B cell (primary cell): ENCODE results near the gene ARHGAP31. TPM values are rescaled to one million over a fixed set of nuclear protein-coding genes. Genes with fewer than 3 reads are reported as not detected.

ENCODE experiments used
- ATAC-seq: fragments of 200-7000 bp; cut with Tn5 transposase; one replicate; pipeline ENCODE4 v1.10.0; 2021; ENCODE audit warnings: low read depth, mild to moderate bottlenecking, moderate number of reproducible peaks, moderate library complexity
- CTCF ChIA-PET: fragments of 350-600 bp; sonication (Branson Sonifier 250); formaldehyde crosslinking; loops from one replicate; lab custom pipeline; 2021; ENCODE audit warnings: antibody characterized with exemption, inconsistent platforms; lab: Charles Lee
- POLR2A ChIA-PET: fragments of 350-600 bp; sonication (Branson Sonifier 250); formaldehyde crosslinking; loops from one replicate; lab custom pipeline; 2021; ENCODE audit warnings: antibody characterized with exemption; lab: Charles Lee
- DNase-seq: peaks from one replicate; pipeline ENCODE4 v3.0.0; 2013
- H2AFZ ChIP-seq: 2 replicates; pipeline ENCODE4 v1.6.1; 2012; ENCODE audit warnings: mild to moderate bottlenecking, low read depth, low read length; ENCODE audit not compliant: insufficient read depth, poor library complexity, severe bottlenecking
- H3K27ac ChIP-seq, 2 donors: 1 replicate in 1 of 2; 2 replicates in 1 of 2; pipeline ENCODE4 v1.5.1; 2012 to 2013; ENCODE audit warnings: low read length in 2 of 2, mild to moderate bottlenecking in 2 of 2, moderate library complexity in 1 of 2
- H3K27me3 ChIP-seq, 4 experiments: fragments of 200-600 bp in 1 of 4; sonication (generic) in 1 of 4; replicated peaks in 1 of 4; 1 replicate in 2 of 4; 2 replicates in 2 of 4; pipeline versions ENCODE4 v1.6.1 to v1.7.0; 2013 to 2016; ENCODE audit warnings: low read length in 3 of 4, mild to moderate bottlenecking in 2 of 4, mixed read lengths in 1 of 4, moderate library complexity in 1 of 4; ENCODE audit not compliant: insufficient read depth in 4 of 4, control insufficient read depth in 3 of 4; ENCODE audit errors: control extremely low read depth in 1 of 4
- H3K36me3 ChIP-seq, 2 experiments: replicated peaks in 1 of 2; 1 replicate in 1 of 2; 2 replicates in 1 of 2; pipeline versions ENCODE4 v1.6.1 to v1.7.1; 2013; ENCODE audit warnings: low read length in 1 of 2; ENCODE audit not compliant: insufficient read depth in 2 of 2, control insufficient read depth in 1 of 2; ENCODE audit errors: control extremely low read depth in 1 of 2, extremely low read depth in 1 of 2
- H3K4me1 ChIP-seq, 2 donors: fragments of 200-600 bp in 1 of 2; sonication (generic) in 1 of 2; 1 replicate in 1 of 2; 2 replicates in 1 of 2; pipeline versions ENCODE4 v1.5.1 to v1.6.1; 2013 to 2017; ENCODE audit warnings: low read length in 2 of 2; ENCODE audit not compliant: control insufficient read depth in 2 of 2, insufficient read depth in 2 of 2
- H3K4me2 ChIP-seq: replicated peaks from 2 replicates; pipeline ENCODE3; 2012; ENCODE audit warnings: mild to moderate bottlenecking, low read depth, low read length; ENCODE audit not compliant: poor library complexity, severe bottlenecking
- H3K4me3 ChIP-seq, 5 experiments: fragments of 200-600 bp in 1 of 5; sonication (generic) in 1 of 5; 1 replicate in 3 of 5; 2 replicates in 2 of 5; pipeline versions ENCODE4 v1.5.1 to v1.7.0; 2011 to 2016; ENCODE audit warnings: low read length in 4 of 5, mild to moderate bottlenecking in 4 of 5, low read depth in 2 of 5, control low read depth in 1 of 5, moderate library complexity in 1 of 5; ENCODE audit not compliant: insufficient read depth in 1 of 5; ENCODE audit errors: control extremely low read depth in 1 of 5, extremely low read depth in 1 of 5
- H3K79me2 ChIP-seq: fragments of 200-600 bp; sonication (generic); one replicate; pipeline ENCODE4 v1.6.0; 2016; ENCODE audit warnings: low read length; ENCODE audit not compliant: control insufficient read depth, insufficient read depth
- H3K9ac ChIP-seq: fragments of 200-600 bp; sonication (generic); 2 replicates; pipeline ENCODE4 v1.6.1; 2017; ENCODE audit warnings: mild to moderate bottlenecking, low read length, moderate library complexity
- H3K9me3 ChIP-seq, 3 donors: one replicate each; pipeline versions ENCODE4 v1.6.1 to v1.7.1; 2013; ENCODE audit warnings: low read length in 2 of 3; ENCODE audit not compliant: control insufficient read depth in 2 of 3, insufficient read depth in 1 of 3; ENCODE audit errors: control extremely low read depth in 1 of 3
- H4K20me1 ChIP-seq: 2 replicates; pipeline ENCODE4 v1.6.0; 2012; ENCODE audit warnings: mild to moderate bottlenecking, low read length; ENCODE audit not compliant: insufficient read depth, control insufficient read depth, poor library complexity, severe bottlenecking
- H3K27ac Mint-ChIP-seq: one replicate; pipeline ENCODE4 v1.8.0; 2021; ENCODE audit warnings: mixed read lengths
- H3K27me3 Mint-ChIP-seq: one replicate; pipeline ENCODE4 v1.8.0; 2021; ENCODE audit warnings: mixed read lengths
- H3K4me1 Mint-ChIP-seq: one replicate; pipeline ENCODE4 v1.8.0; 2021; ENCODE audit warnings: mixed read lengths
- H3K4me3 Mint-ChIP-seq: one replicate; pipeline ENCODE4 v1.8.0; 2021; ENCODE audit warnings: mixed read lengths
- H3K9me3 Mint-ChIP-seq: one replicate; pipeline ENCODE4 v1.8.0; 2022; ENCODE audit warnings: mixed read lengths; ENCODE audit not compliant: insufficient read depth
- EZH2 ChIP-seq: IDR thresholded peaks from 2 replicates; pipeline ENCODE4 v1.6.1; 2012; ENCODE audit warnings: borderline replicate concordance, low read depth, mild to moderate bottlenecking, moderate library complexity, low read length; ENCODE audit not compliant: insufficient read depth, poor library complexity, severe bottlenecking
- WGBS: methylation state at CpG from one replicate; pipeline ENCODE4 v1.1.5; 2013; ENCODE audit warnings: missing lambda C conversion rate; ENCODE audit not compliant: insufficient coverage; 5-methylcytosine and 5-hydroxymethylcytosine counted together
- intact Hi-C: fragments of 100-400 bp; cut with micrococcal nuclease; formaldehyde crosslinking; loops from one replicate; pipeline ENCODE4 v1.10.0; 2022
- polyA plus RNA-seq: library from polyadenylated mRNA; depleted of rRNA; stranded (reverse); fragments of >200 nt; gene quantifications from 2 replicates; pipeline ENCODE4 v1.2.3, GENCODE V29; 2012
- total RNA-seq, 2 donors: library from RNA; stranded (reverse); fragments of 120-200 nt in 1 of 2; gene quantifications; 1 replicate in 1 of 2; 2 replicates in 1 of 2; pipeline versions ENCODE4 v1.2.3 to v1.2.4, GENCODE V29; 2013 to 2022
- TF ChIP-seq, protein P1 (sequence below): fragments of 200-600 bp; IDR thresholded peaks from one replicate; pipeline ENCODE4 v1.8.0; 2022; ENCODE audit warnings: antibody characterized with exemption, mild to moderate bottlenecking

ARHGAP31 gene
- total and polyA plus RNA-seq, 2 donors (not counting 1 experiment from before 2014, with no cell fraction given): 3.5 to 7.8 TPM

DNA sequence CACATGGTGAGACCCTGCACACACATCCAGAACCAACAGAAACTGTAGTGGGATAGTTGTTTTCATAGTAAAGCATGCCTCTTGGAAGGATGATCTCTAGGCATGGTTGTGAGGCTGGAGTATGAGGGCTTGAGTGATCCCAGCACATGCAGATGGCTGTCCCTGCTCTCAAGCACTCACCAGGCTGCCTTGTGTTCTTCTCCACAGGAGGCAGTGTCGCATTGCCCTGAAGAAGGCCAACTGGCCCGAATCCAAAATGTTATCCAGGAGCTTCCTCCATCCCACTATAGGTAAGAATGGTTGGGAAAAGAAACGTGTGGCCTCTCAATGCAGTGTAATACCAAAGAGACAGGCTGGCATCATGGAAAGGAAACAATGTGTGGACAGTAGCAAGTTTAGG is 86.5 kb downstream of the ARHGAP31 start:
- Histone ChIP-seq H3K27me3 (no peaks in the 10 kb centered on the region), H3K36me3 (peaks cover 2 to 23% of the 10 kb centered on the region in 2 experiments), H3K79me2 (no peaks in the 10 kb centered on the region), H3K4me2 (no peak overlapping the region), H4K20me1 (no peaks in the 10 kb centered on the region), H3K9me3 (no peaks in the 10 kb centered on the region), H3K4me3 (no peak overlapping the region), H3K27ac (no peak overlapping the region), H3K4me1 (no peaks in the 10 kb centered on the region), H3K9ac (no peak overlapping the region), H2AFZ (no peak overlapping the region)
- H3K4me1 Mint-ChIP-seq: peaks cover 9% of the 10 kb centered on the region
- CTCF ChIA-PET: no interaction called here
- no peak for TF ChIP-seq EZH2
- TF ChIP-seq, protein P1, sequence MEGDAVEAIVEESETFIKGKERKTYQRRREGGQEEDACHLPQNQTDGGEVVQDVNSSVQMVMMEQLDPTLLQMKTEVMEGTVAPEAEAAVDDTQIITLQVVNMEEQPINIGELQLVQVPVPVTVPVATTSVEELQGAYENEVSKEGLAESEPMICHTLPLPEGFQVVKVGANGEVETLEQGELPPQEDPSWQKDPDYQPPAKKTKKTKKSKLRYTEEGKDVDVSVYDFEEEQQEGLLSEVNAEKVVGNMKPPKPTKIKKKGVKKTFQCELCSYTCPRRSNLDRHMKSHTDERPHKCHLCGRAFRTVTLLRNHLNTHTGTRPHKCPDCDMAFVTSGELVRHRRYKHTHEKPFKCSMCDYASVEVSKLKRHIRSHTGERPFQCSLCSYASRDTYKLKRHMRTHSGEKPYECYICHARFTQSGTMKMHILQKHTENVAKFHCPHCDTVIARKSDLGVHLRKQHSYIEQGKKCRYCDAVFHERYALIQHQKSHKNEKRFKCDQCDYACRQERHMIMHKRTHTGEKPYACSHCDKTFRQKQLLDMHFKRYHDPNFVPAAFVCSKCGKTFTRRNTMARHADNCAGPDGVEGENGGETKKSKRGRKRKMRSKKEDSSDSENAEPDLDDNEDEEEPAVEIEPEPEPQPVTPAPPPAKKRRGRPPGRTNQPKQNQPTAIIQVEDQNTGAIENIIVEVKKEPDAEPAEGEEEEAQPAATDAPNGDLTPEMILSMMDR: no peak
- H3K9me3 Mint-ChIP-seq: no peaks in the 10 kb centered on the region
- H3K4me3 Mint-ChIP-seq: no peak overlapping the region
- DNase-seq (no peak), ATAC-seq (no peak)
- POLR2A ChIA-PET: no interaction called here
- no CpG with 5 or more reads among the region's 3 CpGs for WGBS
- intact Hi-C loops: no loop called here
- no peaks in the 10 kb centered on the region for H3K27me3 Mint-ChIP-seq
- no peak overlapping the region for H3K27ac Mint-ChIP-seq

DNA sequence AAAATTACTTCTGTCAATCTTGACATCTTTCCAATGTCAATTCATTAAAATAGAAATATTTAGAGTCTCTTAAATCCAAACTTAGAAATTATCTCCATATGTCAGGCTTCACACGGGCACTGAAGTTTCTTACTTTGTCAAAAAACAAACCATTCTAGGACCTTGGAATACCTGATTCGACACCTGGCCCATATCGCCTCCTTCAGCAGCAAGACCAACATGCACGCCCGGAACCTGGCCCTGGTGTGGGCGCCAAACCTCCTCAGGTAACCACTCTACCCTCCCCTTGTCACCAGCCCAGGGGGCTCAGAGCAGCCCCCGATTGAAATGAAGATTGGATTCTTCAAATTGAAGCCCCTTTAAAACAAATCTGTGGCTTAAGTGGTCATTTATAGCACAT is 88.0 kb downstream of the ARHGAP31 start:
- 100% methylated on average over 6 of the region's 7 CpGs for WGBS
- Histone ChIP-seq H3K27ac (no peak overlapping the region), H3K27me3 (no peaks in the 10 kb centered on the region), H3K9ac (no peak overlapping the region), H3K9me3 (no peaks in the 10 kb centered on the region), H2AFZ (no peak overlapping the region), H4K20me1 (no peaks in the 10 kb centered on the region), H3K36me3 (peaks cover 2 to 23% of the 10 kb centered on the region in 2 experiments), H3K4me2 (no peak overlapping the region), H3K79me2 (no peaks in the 10 kb centered on the region), H3K4me1 (no peaks in the 10 kb centered on the region), H3K4me3 (no peak overlapping the region)
- ATAC-seq: no peak
- Mint-ChIP-seq H3K4me1 (peaks cover 9% of the 10 kb centered on the region), H3K27me3 (no peaks in the 10 kb centered on the region), H3K4me3 (no peak overlapping the region), H3K9me3 (no peaks in the 10 kb centered on the region), H3K27ac (no peak overlapping the region)
- DNase-seq: no peak
- intact Hi-C loops: no loop called here
- CTCF ChIA-PET: no interaction called here
- TF ChIP-seq, protein P1: no peak
- no peak for TF ChIP-seq EZH2
- POLR2A ChIA-PET: no interaction called here
